NB4 (cell line): ENCODE data around the gene FBL.
"Not testable (repeated sequence)": the region's sequence is repeated elsewhere in the genome, so short reads cannot be mapped to it uniquely, and the experiment has no call there.

Source experiments
- CTCF ChIP-seq: IDR thresholded peaks from one replicate; pipeline ENCODE4 v1.5.1; 2012; ENCODE audit warnings: low read depth, low read length
- MAX ChIP-seq: IDR thresholded peaks from 2 replicates; pipeline ENCODE4 v1.6.1; 2011; ENCODE audit warnings: low read depth, low read length
- MYC ChIP-seq: IDR thresholded peaks from 2 replicates; pipeline ENCODE4 v1.6.1; 2011; ENCODE audit warnings: low read depth, low read length
- POLR2A ChIP-seq: IDR thresholded peaks from 2 replicates; pipeline ENCODE4 v1.6.1; 2011; ENCODE audit warnings: mild to moderate bottlenecking; ENCODE audit not compliant: insufficient read length; ENCODE audit errors: extremely low read depth

- TF ChIP-seq POLR2A, CTCF, MAX, MYC: not testable (repeated sequence)
Observed at GRCh38 chr19:39893366-39894235, 47.4 kb upstream of the FBL start.
